HG03196 (cell line): Measurements from ENCODE around the gene C1QL4.
"Not testable (repeated sequence)": the region's sequence is repeated elsewhere in the genome, so short reads cannot be mapped to it uniquely, and the experiment has no call there.

Experiments
- ATAC-seq: cut with Tn5 transposase; IDR thresholded peaks from one replicate; pipeline ENCODE4 v1.9.1; 2021; ENCODE audit not compliant: unreplicated experiment

Gene C1QL4

GRCh38 chr12:49282740-49283375 is 54.1 kb downstream of the C1QL4 start:
- ATAC-seq = not testable (repeated sequence)
